22Rv1 (cell line): ENCODE measurements around the gene KLHL14.

Experiments
- H3K27ac ChIP-seq: fragments of 450-650 bp; 2 replicates; pipeline ENCODE4 v1.5.1; 2017
- CTCF ChIP-seq: fragments of 450-650 bp; IDR thresholded peaks from 2 replicates; pipeline ENCODE4 v1.5.1; 2017; ENCODE audit warnings: mild to moderate bottlenecking
- ZFX ChIP-seq: fragments of 450-650 bp; IDR thresholded peaks from 2 replicates; pipeline ENCODE4 v1.6.1; 2017; ENCODE audit warnings: antibody characterized with exemption, borderline replicate concordance

The KLHL14 gene

GRCh38 chr18:32775628-32776027 lies 2.8 kb upstream of the KLHL14 start:
- no peak for TF ChIP-seq CTCF
- TF ChIP-seq ZFX, result no peak
- no peak overlapping the region for H3K27ac ChIP-seq

- no peak for TF ChIP-seq ZFX
- no peak for TF ChIP-seq CTCF
- H3K27ac ChIP-seq, result no peak overlapping the region
Observed at GRCh38 chr18:32773382-32773712, 524 bp upstream of the KLHL14 start.

- no peak for TF ChIP-seq CTCF
- no peak for TF ChIP-seq ZFX
- H3K27ac ChIP-seq, result no peak overlapping the region
Observed at GRCh38 chr18:32771871-32772580, 797 bp downstream of the KLHL14 start.

- TF ChIP-seq ZFX, result no peak
- TF ChIP-seq CTCF, result no peak
- no peak overlapping the region for H3K27ac ChIP-seq
Observed at GRCh38 chr18:32771169-32771751, 1.6 kb downstream of the KLHL14 start.

GRCh38 chr18:32770666-32771168 lies 2.1 kb downstream of the KLHL14 start:
- no peak overlapping the region for H3K27ac ChIP-seq
- TF ChIP-seq ZFX, result no peak
- no peak for TF ChIP-seq CTCF

GRCh38 chr18:32770054-32770665 lies 2.7 kb downstream of the KLHL14 start:
- TF ChIP-seq CTCF (no peak), ZFX (no peak)

GRCh38 chr18:32769586-32770053 lies 3.2 kb downstream of the KLHL14 start:
- TF ChIP-seq ZFX, result no peak
- no peak for TF ChIP-seq CTCF
- H3K27ac ChIP-seq, result no peak overlapping the region

More at GRCh38 chr18:32770054-32770665, 2.7 kb downstream of the KLHL14 start:
- no peak overlapping the region for H3K27ac ChIP-seq
